Effector memory CD4-positive, alpha-beta T cell (primary cell): Measurements from ENCODE around the gene GALNT17.

Source experiments
- DNase-seq, 3 donors: peaks; one replicate each; pipeline ENCODE4 v3.0.0-alpha.2; 2020
- H3K27ac ChIP-seq: 2 replicates; pipeline ENCODE4 v1.7.0; 2013; ENCODE audit warnings: mild to moderate bottlenecking, low read length, moderate library complexity; ENCODE audit not compliant: insufficient read depth, poor library complexity, severe bottlenecking
- H3K27me3 ChIP-seq: replicated peaks from 2 replicates; pipeline ENCODE4 v1.7.0; 2013; ENCODE audit warnings: mild to moderate bottlenecking, low read length; ENCODE audit not compliant: insufficient read depth, control insufficient read depth, poor library complexity, severe bottlenecking
- H3K36me3 ChIP-seq: 2 replicates; pipeline ENCODE4 v1.7.0; 2013; ENCODE audit warnings: mild to moderate bottlenecking, low read length, moderate library complexity; ENCODE audit not compliant: control insufficient read depth, insufficient read depth
- H3K4me1 ChIP-seq: 2 replicates; pipeline ENCODE4 v1.7.0; 2013; ENCODE audit warnings: low read length, mild to moderate bottlenecking; ENCODE audit not compliant: control insufficient read depth, insufficient read depth, poor library complexity, severe bottlenecking
- H3K4me3 ChIP-seq: 2 replicates; pipeline ENCODE4 v1.7.0; 2013; ENCODE audit warnings: low read length, low read depth, mild to moderate bottlenecking; ENCODE audit not compliant: insufficient read depth, poor library complexity, severe bottlenecking
- H3K9me3 ChIP-seq: 2 replicates; pipeline ENCODE4 v1.7.0; 2013; ENCODE audit warnings: mild to moderate bottlenecking, low read length, moderate library complexity; ENCODE audit not compliant: control insufficient read depth

Gene GALNT17

DNA sequence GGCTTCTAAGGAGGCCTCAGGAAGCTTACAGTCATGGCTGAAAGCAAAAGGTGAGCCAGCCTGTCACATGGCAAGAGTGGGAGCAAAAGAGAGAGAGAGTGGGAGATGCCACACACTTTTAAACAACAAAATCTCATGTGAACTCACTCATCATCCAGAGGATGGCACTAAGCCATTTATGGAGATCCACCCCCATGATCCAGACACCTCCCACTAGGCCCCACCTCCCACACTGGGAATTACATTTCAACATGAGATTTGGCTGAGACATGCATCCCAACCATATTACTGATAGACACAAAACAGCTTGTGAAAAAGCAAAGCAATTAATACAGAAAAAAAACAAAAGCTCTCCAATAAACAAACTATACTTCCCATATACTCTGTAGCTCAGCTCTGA is 210.3 kb downstream of the GALNT17 start:
- Histone ChIP-seq H3K27me3 (no peaks in the 10 kb centered on the region), H3K27ac (no peak overlapping the region), H3K9me3 (no peaks in the 10 kb centered on the region), H3K4me1 (no peaks in the 10 kb centered on the region), H3K36me3 (no peaks in the 10 kb centered on the region), H3K4me3 (no peak overlapping the region)
- DNase-seq, result no peak

DNA sequence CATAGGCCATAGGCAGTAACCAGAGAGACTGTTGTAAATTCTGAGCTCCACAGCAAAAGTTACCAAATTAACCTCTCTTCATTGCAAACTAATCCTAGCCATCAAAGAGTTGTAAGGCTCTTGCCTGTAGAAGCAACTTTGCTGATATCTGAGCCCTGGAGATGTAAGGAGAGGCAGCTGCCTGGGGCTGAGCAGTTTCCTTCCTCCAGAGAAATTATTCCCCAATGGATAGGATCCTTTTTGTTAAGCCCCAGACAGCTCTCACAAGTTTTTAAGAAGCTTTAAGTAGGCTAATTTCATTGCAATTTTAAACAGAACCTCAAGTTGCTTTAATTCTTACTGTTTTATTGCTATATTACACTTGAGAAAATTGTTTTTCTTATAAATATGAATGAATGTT is 211.1 kb downstream of the GALNT17 start:
- H3K4me3 ChIP-seq, result no peak overlapping the region
- DNase-seq, result no peak
- H3K27ac ChIP-seq, result no peak overlapping the region
- no peaks in the 10 kb centered on the region for H3K4me1 ChIP-seq
- H3K27me3 ChIP-seq, result no peaks in the 10 kb centered on the region
- no peaks in the 10 kb centered on the region for H3K36me3 ChIP-seq
- no peaks in the 10 kb centered on the region for H3K9me3 ChIP-seq

DNA sequence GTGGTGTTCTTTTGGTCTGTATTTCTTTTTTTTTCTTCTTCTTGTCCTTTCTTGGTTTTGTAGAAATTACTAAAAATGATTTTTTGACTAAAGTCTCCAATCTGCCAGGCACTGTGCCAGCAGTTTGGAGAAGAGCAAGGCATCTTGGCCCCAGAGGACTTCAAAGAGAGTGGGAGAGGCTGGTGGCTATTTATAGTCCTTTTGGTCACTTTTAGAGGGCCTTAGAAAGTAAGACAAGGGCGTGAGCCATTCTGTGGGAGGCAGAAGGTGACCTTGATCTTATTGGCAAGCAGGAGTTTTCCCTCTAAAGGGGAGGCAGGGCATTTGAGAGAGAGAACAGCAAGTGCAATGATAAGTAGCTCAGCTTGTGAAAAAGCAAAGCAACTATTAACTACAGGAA is 211.9 kb downstream of the GALNT17 start:
- no peak overlapping the region for H3K4me3 ChIP-seq
- DNase-seq, result no peak
- H3K9me3 ChIP-seq, result no peaks in the 10 kb centered on the region
- H3K27ac ChIP-seq, result no peak overlapping the region
- H3K36me3 ChIP-seq, result no peaks in the 10 kb centered on the region
- no peaks in the 10 kb centered on the region for H3K27me3 ChIP-seq
- H3K4me1 ChIP-seq, result no peaks in the 10 kb centered on the region

DNA sequence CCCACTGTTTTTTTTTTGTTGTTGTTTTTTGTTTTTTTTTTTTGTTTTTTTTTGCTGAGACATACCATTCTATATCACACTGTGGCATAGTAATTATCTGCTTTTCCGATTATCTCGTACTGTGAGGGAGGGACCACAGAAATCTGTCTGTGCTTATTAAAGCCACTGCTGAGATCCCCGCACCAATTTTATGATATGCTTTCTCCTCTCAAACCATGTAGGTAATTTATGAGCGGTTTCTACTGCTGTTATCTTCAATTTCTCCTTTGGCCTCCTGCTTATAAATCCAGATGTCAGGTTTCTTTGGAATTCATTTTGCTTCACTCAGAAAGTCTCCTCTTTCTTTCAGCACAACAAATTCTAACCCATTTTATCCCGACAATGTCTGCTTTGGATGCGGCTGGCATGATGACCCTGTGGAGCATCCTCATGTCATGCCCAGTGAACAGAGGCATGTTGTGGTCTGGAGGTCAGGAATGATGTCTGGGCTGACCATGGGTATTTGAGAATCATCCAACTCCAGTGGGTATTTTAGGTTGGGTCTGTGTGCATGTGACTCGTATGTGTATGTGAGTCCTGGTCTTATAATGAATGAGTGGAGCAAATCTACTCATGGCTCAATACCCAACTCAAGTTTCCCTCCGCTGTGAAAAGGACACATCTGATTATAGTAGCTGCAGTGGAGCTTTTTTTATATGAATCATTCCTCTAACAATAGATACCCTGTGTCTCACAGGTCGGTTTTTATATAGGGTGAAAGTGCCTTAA is 213.4 kb downstream of the GALNT17 start:
- no peak for DNase-seq
- H3K4me3 ChIP-seq, result no peak overlapping the region
- no peaks in the 10 kb centered on the region for H3K27me3 ChIP-seq

GRCh38 chr7:71348821-71349681 is 217.1 kb downstream of the GALNT17 start:
- H3K4me1 ChIP-seq, result no peaks in the 10 kb centered on the region
- H3K4me3 ChIP-seq, result no peak overlapping the region
- no peak for DNase-seq

More for the DNA sequence above, 213.4 kb downstream of the GALNT17 start:
- Histone ChIP-seq H3K36me3 (no peaks in the 10 kb centered on the region), H3K27ac (no peak overlapping the region), H3K4me1 (no peaks in the 10 kb centered on the region), H3K9me3 (no peaks in the 10 kb centered on the region)

DNA sequence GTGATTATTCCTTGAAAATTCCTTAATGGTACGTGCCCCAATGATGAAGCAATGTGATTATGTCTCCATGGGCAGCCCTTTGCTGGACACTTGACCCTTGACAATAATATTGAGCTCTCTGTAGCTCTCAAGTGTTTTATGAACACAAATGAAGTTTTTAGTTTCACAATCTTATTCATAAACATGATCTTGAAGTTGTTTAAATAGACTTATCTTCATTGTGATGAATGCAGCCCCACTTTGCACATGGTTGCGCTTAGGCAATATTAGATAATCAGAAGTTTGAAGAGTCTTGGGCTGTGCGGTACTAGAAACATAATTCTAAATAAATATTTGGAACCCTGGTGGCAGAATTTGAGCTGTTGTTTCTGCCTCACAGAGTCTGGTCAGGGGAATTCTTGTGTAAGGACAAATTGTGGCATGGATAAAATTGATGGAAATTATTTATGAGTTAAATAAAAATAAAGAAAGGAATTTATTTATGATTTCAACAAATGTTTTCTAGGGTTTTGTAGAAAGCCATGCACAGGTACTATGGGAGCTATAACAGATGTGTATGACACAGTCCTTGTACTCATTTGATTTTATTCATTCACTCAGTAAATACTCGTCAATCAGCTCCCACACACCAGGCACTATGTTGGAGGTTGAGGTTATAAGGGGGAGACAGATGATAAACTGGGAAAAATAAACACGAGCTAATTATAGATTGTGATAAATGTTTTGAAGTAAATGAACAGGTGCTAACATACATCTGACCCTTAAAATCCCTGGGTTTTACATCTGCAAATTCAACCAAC is 217.9 kb downstream of the GALNT17 start:
- no peaks in the 10 kb centered on the region for H3K9me3 ChIP-seq
- H3K27me3 ChIP-seq, result no peaks in the 10 kb centered on the region
- no peaks in the 10 kb centered on the region for H3K4me1 ChIP-seq
- no peak overlapping the region for H3K27ac ChIP-seq
- no peaks in the 10 kb centered on the region for H3K36me3 ChIP-seq
- no peak overlapping the region for H3K4me3 ChIP-seq
- DNase-seq, result no peak

More at GRCh38 chr7:71348821-71349681, 217.1 kb downstream of the GALNT17 start:
- Histone ChIP-seq H3K36me3 (no peaks in the 10 kb centered on the region), H3K9me3 (no peaks in the 10 kb centered on the region), H3K27me3 (no peaks in the 10 kb centered on the region), H3K27ac (no peak overlapping the region)

DNA sequence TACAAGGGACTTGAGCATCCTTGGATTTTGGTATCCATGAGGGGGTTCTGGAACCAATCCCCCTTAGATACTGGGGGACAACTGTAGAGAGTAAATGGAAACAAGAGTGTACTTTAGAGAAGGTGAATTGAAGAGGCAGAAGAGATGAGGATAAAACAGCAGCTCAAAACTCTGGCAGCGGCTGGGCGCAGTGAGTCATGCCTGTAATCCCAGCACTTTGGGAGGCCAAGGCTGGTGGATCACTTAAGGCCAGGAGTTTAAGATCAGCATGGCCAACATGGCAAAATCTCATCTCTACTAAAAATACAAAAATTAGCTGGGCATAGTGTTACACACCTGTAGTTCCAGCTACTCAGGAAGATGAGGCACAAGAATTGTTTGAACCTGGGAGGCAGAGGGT is 218.7 kb downstream of the GALNT17 start:
- Histone ChIP-seq H3K36me3 (no peaks in the 10 kb centered on the region), H3K27ac (no peak overlapping the region), H3K4me3 (no peak overlapping the region), H3K27me3 (no peaks in the 10 kb centered on the region), H3K4me1 (no peaks in the 10 kb centered on the region), H3K9me3 (no peaks in the 10 kb centered on the region)
- DNase-seq, result no peak

- Histone ChIP-seq H3K4me3 (no peak overlapping the region), H3K9me3 (no peaks in the 10 kb centered on the region)
- no peak for DNase-seq
These were observed 222.8 kb downstream of the GALNT17 start for GRCh38 chr7:71354716-71355115.

GRCh38 chr7:71361451-71362032 is 229.6 kb downstream of the GALNT17 start:
- Histone ChIP-seq H3K4me1 (no peaks in the 10 kb centered on the region), H3K4me3 (no peak overlapping the region), H3K36me3 (no peaks in the 10 kb centered on the region), H3K27ac (no peak overlapping the region), H3K27me3 (no peaks in the 10 kb centered on the region), H3K9me3 (no peaks in the 10 kb centered on the region)
- no peak for DNase-seq

More at GRCh38 chr7:71354716-71355115, 222.8 kb downstream of the GALNT17 start:
- no peaks in the 10 kb centered on the region for H3K4me1 ChIP-seq
- no peaks in the 10 kb centered on the region for H3K27me3 ChIP-seq
- no peak overlapping the region for H3K27ac ChIP-seq
- no peaks in the 10 kb centered on the region for H3K36me3 ChIP-seq
